ENCODE measurements around the gene GPSM3.
A peak's percentile ranks its signal among the peaks of the same experiment; 100 is the strongest.

The GPSM3 gene

GRCh38 chr6:32195902-32196681 is 3.6 kb upstream of the GPSM3 start:
- Histone ChIP-seq H3K36me3 (ENCODE audit: control insufficient read depth in 2 of 2, insufficient read depth in 1 of 2, low read length in 2 of 2) (no peaks in the 10 kb centered on the region), H3K27ac (ENCODE audit: extremely low read depth, low read depth, low read length) (peak overlapping the region; percentile 97), H3K9me3 (ENCODE audit: control insufficient read depth, insufficient read depth, low read depth, low read length) (no peaks in the 10 kb centered on the region), H3K4me1 (ENCODE audit: control insufficient read depth, insufficient read depth, low read length) (peaks cover 4% of the 10 kb centered on the region), H3K4me3 (ENCODE audit: low read depth, low read length) (peak overlapping the region; percentile 72)
- CTCF ChIA-PET, result interaction anchor here (0.5 to 2.2 kb wide), 21 partner anchors 8 to 441 kb away, joined by 3 to 25 read pairs (median 5); partner anchors contain the start of genes ATF6B and HLA-DQA1
- POLR2A ChIA-PET, result interaction anchor here (0.6 to 2.3 kb wide), 21 partner anchors 9 to 775 kb away, joined by 3 to 28 read pairs (median 6); partner anchors contain the start of genes AGPAT1, ATF6B, DXO and FKBPL
- peak; percentile 81; the same call in 1 of the 2 replicates for TF ChIP-seq ZBTB48 (tag by site-specific recombination; IDR thresholded peaks at IDR 0.05)
- peak; percentile 81; the same call in 1 of the 2 replicates for TF ChIP-seq ZBTB8A (tag by site-specific recombination; IDR thresholded peaks at IDR 0.05)
- no peak for TF ChIP-seq SCRT1 (tag by site-specific recombination; IDR thresholded peaks at IDR 0.05; ENCODE audit: borderline replicate concordance)
- TF ChIP-seq ZBTB20 (tag by site-specific recombination; IDR thresholded peaks at IDR 0.05), result peak; percentile 50; the same call in 1 of the 2 replicates
- no peak for TF ChIP-seq ZNF473 (tag by site-specific recombination; IDR thresholded peaks at IDR 0.05)
- TF ChIP-seq HOXC10 (CRISPR knock-in tag; IDR thresholded peaks at IDR 0.05), result peak; percentile 64; the same call in 1 of the 2 replicates
- TF ChIP-seq ZNF221 (tag by site-specific recombination; IDR thresholded peaks at IDR 0.05; ENCODE audit: borderline replicate concordance), result no peak
- peak; percentile 58 for TF ChIP-seq SP7 (tag by site-specific recombination; IDR thresholded peaks at IDR 0.05)
- no peak for TF ChIP-seq ZBTB1 (tag by site-specific recombination; IDR thresholded peaks at IDR 0.05)
- no peak for TF ChIP-seq BCL6B (tag by site-specific recombination; IDR thresholded peaks at IDR 0.05)
- peak; percentile 98 for TF ChIP-seq PATZ1 (tag by site-specific recombination; IDR thresholded peaks at IDR 0.05)
- peak; percentile 47; the same call in 1 of the 2 replicates for TF ChIP-seq SP2 (tag by site-specific recombination; IDR thresholded peaks at IDR 0.05)
- peak; percentile 77; the same call in 1 of the 2 replicates for TF ChIP-seq PBX3 (CRISPR knock-in tag; IDR thresholded peaks at IDR 0.05)
- no peak for TF ChIP-seq ZNF248 (tag by site-specific recombination; IDR thresholded peaks at IDR 0.05)
- no peak for TF ChIP-seq ZNF621 (tag by site-specific recombination; IDR thresholded peaks at IDR 0.05)
- TF ChIP-seq ZNF561 (tag by site-specific recombination; IDR thresholded peaks at IDR 0.05; ENCODE audit: borderline replicate concordance), result no peak; the same call in none of the 2 replicates
- no peak for TF ChIP-seq ZFP41 (tag by site-specific recombination; IDR thresholded peaks at IDR 0.05; ENCODE audit: borderline replicate concordance)
- TF ChIP-seq ZNF341 (tag by site-specific recombination; IDR thresholded peaks at IDR 0.05; ENCODE audit: low read depth), result peak; percentile 98
- peak; percentile 65 for TF ChIP-seq IKZF3 (tag by site-specific recombination; IDR thresholded peaks at IDR 0.05)
- no peak for TF ChIP-seq ZNF10 (tag by site-specific recombination; IDR thresholded peaks at IDR 0.05)
- TF ChIP-seq GLI2 (tag by site-specific recombination; IDR thresholded peaks at IDR 0.05; ENCODE audit: borderline replicate concordance, low read depth), result no peak
- TF ChIP-seq ELK4 (IDR thresholded peaks at IDR 0.05; ENCODE audit: borderline replicate concordance, low read depth, low read length), result no peak
- no peak for TF ChIP-seq ZNF23 (tag by site-specific recombination; IDR thresholded peaks at IDR 0.05; ENCODE audit: borderline replicate concordance)
- no peak for TF ChIP-seq ZNF677 (tag by site-specific recombination; IDR thresholded peaks at IDR 0.05)
- TF ChIP-seq ZSCAN16 (tag by site-specific recombination; IDR thresholded peaks at IDR 0.05), result peak; percentile 63; the same call in 1 of the 2 replicates
- TF ChIP-seq ZNF174 (tag by site-specific recombination; IDR thresholded peaks at IDR 0.05), result no peak
- peak; percentile 28 for TF ChIP-seq KLF17 (tag by site-specific recombination; IDR thresholded peaks at IDR 0.05)
- TF ChIP-seq ZNF214 (tag by site-specific recombination; IDR thresholded peaks at IDR 0.05; ENCODE audit: borderline replicate concordance), result no peak
- TF ChIP-seq GLI4 (tag by site-specific recombination; IDR thresholded peaks at IDR 0.05), result 0 out of 2 replicates have a peak, but pooled peaks have one; percentile 44
- no peak for TF ChIP-seq ZNF600 (tag by site-specific recombination; IDR thresholded peaks at IDR 0.05)
- no peak for TF ChIP-seq ZNF585B (tag by site-specific recombination; IDR thresholded peaks at IDR 0.05)
- no peak for TF ChIP-seq ZNF701 (tag by site-specific recombination; IDR thresholded peaks at IDR 0.05)
